Right lobe of liver (tissue), 6 donors: ENCODE data around the gene C19orf38. TPM values are rescaled to one million over a fixed set of nuclear protein-coding genes. Genes with fewer than 3 reads are reported as not detected.
A peak's percentile ranks its signal among the peaks of the same experiment; 100 is the strongest.

Source experiments
- ATAC-seq, 4 donors: fragments of 200-7000 bp; cut with Tn5 transposase; one replicate each; pipeline ENCODE4 v1.9.1; 2020; ENCODE audit warnings: mild to moderate bottlenecking in 4 of 4, moderate library complexity in 4 of 4
- DNase-seq, 3 donors: peaks; one replicate each; pipeline ENCODE4 v3.0.0-alpha.2; 2020
- H3K27ac ChIP-seq, 3 donors: fragments of 200-600 bp; one replicate each; pipeline ENCODE4 v1.8.0; 2022
- H3K27me3 ChIP-seq, 2 donors: fragments of 200-600 bp; one replicate each; pipeline ENCODE4 v1.8.0; 2022
- H3K36me3 ChIP-seq, 4 donors: fragments of 200-600 bp; sonication (generic) in 1 of 4; one replicate each; pipeline versions ENCODE4 v1.5.1 to v1.8.0; 2017 to 2022; ENCODE audit warnings: control low read depth in 1 of 4
- H3K4me1 ChIP-seq, 4 donors: fragments of 200-600 bp; sonication (generic) in 1 of 4; one replicate each; pipeline versions ENCODE4 v1.5.1 to v1.8.0; 2017 to 2022; ENCODE audit warnings: control low read depth in 1 of 4
- H3K4me3 ChIP-seq, 3 donors: fragments of 200-600 bp; one replicate each; pipeline ENCODE4 v1.8.0; 2022
- H3K9me3 ChIP-seq, 4 donors: fragments of 200-600 bp; sonication (generic) in 1 of 4; one replicate each; pipeline versions ENCODE4 v1.5.1 to v1.8.0; 2017 to 2022; ENCODE audit warnings: control low read depth in 1 of 4
- CTCF ChIP-seq, 4 donors: fragments of 200-600 bp in 3 of 4; fragments of 450-650 bp in 1 of 4; IDR thresholded peaks; one replicate each; pipeline versions ENCODE4 v1.5.1 to v1.8.0; 2016 to 2022; ENCODE audit warnings: antibody characterized with exemption in 4 of 4, mild to moderate bottlenecking in 2 of 4
- POLR2A ChIP-seq: fragments of 450-650 bp; IDR thresholded peaks from one replicate; pipeline ENCODE4 v1.6.1; 2017; ENCODE audit warnings: antibody characterized with exemption, mild to moderate bottlenecking
- WGBS: methylation state at CpG from one replicate; pipeline ENCODE4 v1.1.6; 2018; ENCODE audit warnings: low coverage, low lambda C conversion rate; ENCODE audit not compliant: insufficient coverage; ENCODE audit errors: missing lambda C conversion rate; 5-methylcytosine and 5-hydroxymethylcytosine counted together
- intact Hi-C, 2 donors: fragments of 100-400 bp; cut with DNase I; formaldehyde crosslinking; loops; one replicate each; pipeline versions ENCODE4 v1.11.2 to v1.14.1; 2022
- total RNA-seq, 6 experiments: library from RNA; depleted of rRNA in 2 of 6; stranded (reverse); fragments of >200 nt in 2 of 6; fragmentation: NEBNext Ultra II Directional in 3 of 6; extraction: Animal tissue kit (Norgen Biotek cat#: 25700) in 3 of 6; gene quantifications; one replicate each; pipeline versions ENCODE4 v1.1.0 to v1.2.4, GENCODE V29; 2016 to 2023
- donor health status: DM: no; HTN: yes; CAD: no.
- donor health status: DM: no; HTN: no; CAD: no.
- donor health status: DM: no; HTN: no; CAD: no.
- donor health status: DM: no; HTN: yes; CAD: no.
- donor health status: DM: no; HTN: yes; CAD: no.

C19orf38 gene
- total RNA-seq, 6 experiments from 2014 or later, result 0.58 to 2.7 (median 1.4) TPM

GRCh38 chr19:10858204-10858828 is 10.1 kb downstream of the C19orf38 start:
- H3K9me3 ChIP-seq, result no peaks in the 10 kb centered on the region
- H3K27me3 ChIP-seq, result no peaks in the 10 kb centered on the region
- no peak for TF ChIP-seq POLR2A
- peak; percentile 17 to 53 (median 44) for TF ChIP-seq CTCF (IDR thresholded peaks at IDR 0.05)
- no peaks in the 10 kb centered on the region for H3K36me3 ChIP-seq
- H3K4me3 ChIP-seq, result no peak overlapping the region
- DNase-seq, result no peak
- WGBS, result 77% methylated on average over 2 of the region's 4 CpGs
- H3K4me1 ChIP-seq, result no peaks in the 10 kb centered on the region
- intact Hi-C loops, result no loop called here
- H3K27ac ChIP-seq, result no peak overlapping the region
- ATAC-seq, result peak in 1 of 4 donors; percentile 28

- H3K27me3 ChIP-seq, result no peaks in the 10 kb centered on the region
- 61% methylated on average over 5 of the region's 7 CpGs for WGBS
These were observed 13.0 kb downstream of the C19orf38 start for GRCh38 chr19:10861103-10861651.

GRCh38 chr19:10862561-10863106 is 14.4 kb downstream of the C19orf38 start:
- TF ChIP-seq CTCF (IDR thresholded peaks at IDR 0.05) (no peak), POLR2A (no peak)
- WGBS, result 93% methylated on average over 3 of the region's 6 CpGs
- Histone ChIP-seq H3K36me3 (no peaks in the 10 kb centered on the region), H3K9me3 (no peaks in the 10 kb centered on the region), H3K27me3 (no peaks in the 10 kb centered on the region), H3K4me1 (peaks cover 0 to 5% (median 0%) of the 10 kb centered on the region in 4 donors), H3K4me3 (no peak overlapping the region), H3K27ac (no peak overlapping the region)
- intact Hi-C loops, result loop anchor here in 1 of 2 donors (10.0 kb wide), 1 partner anchor 98 kb away; no protein-coding TSS in a partner anchor
- ATAC-seq (no peak), DNase-seq (no peak)

More at GRCh38 chr19:10861103-10861651, 13.0 kb downstream of the C19orf38 start:
- intact Hi-C loops, result loop anchor here in 1 of 2 donors (10.0 kb wide), 1 partner anchor 96 kb away; no protein-coding TSS in a partner anchor
- Histone ChIP-seq H3K27ac (no peak overlapping the region), H3K9me3 (no peaks in the 10 kb centered on the region), H3K4me3 (no peak overlapping the region), H3K36me3 (no peaks in the 10 kb centered on the region), H3K4me1 (peaks cover 0 to 5% (median 0%) of the 10 kb centered on the region in 4 donors)
- no peak for DNase-seq
- peak; percentile 22 to 58 (median 46) for ATAC-seq
- TF ChIP-seq POLR2A (no peak), CTCF (IDR thresholded peaks at IDR 0.05) (peak; percentile 22 to 36 (median 26))

- Histone ChIP-seq H3K4me1 (peaks cover 0 to 5% (median 0%) of the 10 kb centered on the region in 4 donors), H3K27ac (no peak overlapping the region), H3K4me3 (no peak overlapping the region), H3K9me3 (no peaks in the 10 kb centered on the region), H3K27me3 (no peaks in the 10 kb centered on the region), H3K36me3 (no peaks in the 10 kb centered on the region)
- 76% methylated on average over 11 of the region's 18 CpGs for WGBS
- TF ChIP-seq CTCF (IDR thresholded peaks at IDR 0.05) (no peak), POLR2A (no peak)
- no peak for DNase-seq
- no peak for ATAC-seq
- intact Hi-C loops, result loop anchor here in 1 of 2 donors (10.0 kb wide), 1 partner anchor 98 kb away; no protein-coding TSS in a partner anchor
These were observed 15.0 kb downstream of the C19orf38 start for GRCh38 chr19:10863107-10863717.
